Large intestine (tissue), 3 donors: ENCODE results near the gene IQSEC1. TPM values are rescaled to one million over a fixed set of nuclear protein-coding genes. Genes with fewer than 3 reads are reported as not detected.
"Not testable (repeated sequence)": the region's sequence is repeated elsewhere in the genome, so short reads cannot be mapped to it uniquely, and the experiment has no call there.

Source experiments
- DNase-seq, 2 donors: peaks; one replicate each; pipeline versions ENCODE4 v3.0.0 to v3.0.0-alpha.2; 2013
- H3K27ac ChIP-seq: one replicate; pipeline ENCODE4 v1.5.1; 2013; ENCODE audit warnings: low read length
- H3K27me3 ChIP-seq: 2 replicates; pipeline ENCODE4 v1.6.1; 2013; ENCODE audit warnings: low read length; ENCODE audit not compliant: control insufficient read depth, insufficient read depth
- H3K36me3 ChIP-seq: 2 replicates; pipeline ENCODE4 v1.6.1; 2013; ENCODE audit warnings: low read length; ENCODE audit not compliant: control insufficient read depth, insufficient read depth
- H3K4me1 ChIP-seq: one replicate; pipeline ENCODE4 v1.6.1; 2013; ENCODE audit warnings: low read length; ENCODE audit not compliant: control insufficient read depth, insufficient read depth
- H3K4me3 ChIP-seq: one replicate; pipeline ENCODE4 v1.5.1; 2013; ENCODE audit warnings: low read length
- H3K9me3 ChIP-seq: one replicate; pipeline ENCODE4 v1.6.1; 2013; ENCODE audit warnings: mild to moderate bottlenecking, low read depth, low read length, moderate library complexity; ENCODE audit not compliant: control insufficient read depth
- WGBS: methylation state at CpG from one replicate; pipeline ENCODE4 v1.1.5; 2013; ENCODE audit warnings: low lambda C conversion rate; ENCODE audit not compliant: insufficient coverage; 5-methylcytosine and 5-hydroxymethylcytosine counted together
- polyA plus RNA-seq: library from polyadenylated mRNA; unstranded; fragments of 120-200 nt; gene quantifications from one replicate; pipeline ENCODE4 v1.2.1, GENCODE V29; 2013

IQSEC1 gene
- polyA plus RNA-seq, 1 donor: 24.3 TPM

- WGBS: no CpG with 5 or more reads among the region's 4 CpGs
- Histone ChIP-seq H3K27ac (no peak overlapping the region), H3K4me1 (no peaks in the 10 kb centered on the region), H3K4me3 (no peak overlapping the region), H3K36me3 (no peaks in the 10 kb centered on the region), H3K9me3 (no peaks in the 10 kb centered on the region), H3K27me3 (peaks cover 13% of the 10 kb centered on the region)
- DNase-seq: no peak
Measured at GRCh38 chr3:12885583-12885930, 187.7 kb downstream of the IQSEC1 start.

- Histone ChIP-seq H3K27ac (no peak overlapping the region), H3K9me3 (no peaks in the 10 kb centered on the region)
- WGBS: 100% methylated on average over 1 of the region's 20 CpGs
Measured at GRCh38 chr3:12884790-12885582, 188.2 kb downstream of the IQSEC1 start.

DNA sequence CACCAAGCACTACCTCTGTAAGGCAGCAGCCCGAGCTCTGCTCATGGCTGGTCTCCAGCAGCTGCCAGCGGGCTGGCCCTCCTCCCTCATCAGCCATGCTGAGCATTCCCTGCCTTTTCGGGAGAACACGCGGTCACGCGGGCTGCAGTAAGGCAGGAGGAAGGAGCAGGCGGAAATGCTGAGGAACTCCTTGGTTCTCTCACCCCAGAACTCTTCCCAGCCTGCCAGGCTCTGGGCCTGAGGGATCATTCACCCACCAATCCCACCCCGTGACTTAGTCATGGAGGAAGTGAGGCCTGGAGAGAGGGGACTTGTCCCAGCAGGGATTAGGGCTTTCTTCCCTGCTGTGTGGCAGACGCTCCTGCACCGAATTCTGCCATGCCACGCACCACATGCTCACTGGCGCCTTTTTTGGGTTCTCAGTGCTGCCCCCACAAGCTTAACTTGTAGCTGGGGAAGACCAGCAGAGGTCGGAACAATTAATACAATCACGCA lies 189.0 kb downstream of the IQSEC1 start:
- peaks cover 11% of the 10 kb centered on the region for H3K27me3 ChIP-seq
- no peaks in the 10 kb centered on the region for H3K4me1 ChIP-seq
- H3K9me3 ChIP-seq: no peaks in the 10 kb centered on the region
- no peak overlapping the region for H3K27ac ChIP-seq
- WGBS: 90% methylated on average over 2 of the region's 15 CpGs
- DNase-seq: no peak
- no peak overlapping the region for H3K4me3 ChIP-seq
- H3K36me3 ChIP-seq: no peaks in the 10 kb centered on the region

More at GRCh38 chr3:12884790-12885582, 188.2 kb downstream of the IQSEC1 start:
- Histone ChIP-seq H3K36me3 (no peaks in the 10 kb centered on the region), H3K4me1 (no peaks in the 10 kb centered on the region), H3K27me3 (peaks cover 11% of the 10 kb centered on the region), H3K4me3 (no peak overlapping the region)
- DNase-seq: no peak

DNA sequence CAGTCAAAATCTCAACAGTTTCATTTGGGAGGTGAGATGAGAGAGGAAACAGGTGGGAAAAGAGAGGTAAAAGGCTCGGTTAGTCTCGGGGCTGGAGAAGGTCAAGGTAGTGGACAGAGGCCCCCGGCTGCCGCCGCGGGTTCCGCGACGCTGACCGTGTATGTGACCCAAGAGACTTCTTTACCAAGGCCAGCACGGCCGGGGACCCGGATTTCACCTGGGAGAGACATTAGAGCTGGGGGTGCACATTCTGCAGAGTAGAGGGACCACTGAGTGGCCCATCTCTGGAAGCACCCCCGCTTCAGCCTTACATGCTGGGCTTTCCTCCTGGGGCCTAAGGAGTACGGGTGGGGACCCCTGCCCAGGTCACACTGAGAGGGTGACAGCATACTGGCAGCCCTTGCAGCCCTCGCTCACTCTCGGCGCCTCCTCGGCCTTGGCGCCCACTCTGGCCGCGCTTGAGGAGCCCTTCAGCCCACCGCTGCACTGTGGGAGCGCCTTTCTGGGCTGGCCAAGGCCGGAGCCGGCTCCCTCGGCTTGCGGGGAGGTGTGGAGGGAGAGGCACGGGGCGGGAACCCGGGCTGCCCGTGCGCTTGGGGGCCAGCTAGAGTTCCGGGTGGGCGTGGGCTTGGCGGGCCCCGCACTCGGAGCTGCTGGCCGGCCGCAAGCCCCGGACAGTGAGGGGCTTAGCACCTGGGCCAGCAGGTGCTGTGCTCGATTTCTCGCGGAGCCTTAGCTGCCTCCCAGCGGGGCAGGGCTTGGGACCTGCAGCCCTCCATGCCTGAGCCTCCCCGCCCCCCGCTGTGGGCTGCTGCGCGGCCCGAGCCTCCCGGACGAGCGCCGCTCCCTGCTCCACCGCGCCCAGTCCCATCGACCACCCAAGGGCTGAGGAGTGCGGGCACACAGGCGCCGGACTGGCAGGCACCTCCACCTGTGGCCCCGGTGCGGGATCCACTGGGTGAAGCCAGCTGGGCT lies 190.6 kb downstream of the IQSEC1 start:
- Histone ChIP-seq H3K27me3 (peaks cover 11% of the 10 kb centered on the region), H3K27ac (no peak overlapping the region), H3K36me3 (no peaks in the 10 kb centered on the region), H3K4me3 (no peak overlapping the region), H3K9me3 (no peaks in the 10 kb centered on the region), H3K4me1 (no peaks in the 10 kb centered on the region)
- DNase-seq: no peak
- WGBS: no CpG with 5 or more reads among the region's 62 CpGs

- H3K4me3 ChIP-seq, H3K4me1 ChIP-seq, H3K36me3 ChIP-seq, DNase-seq, H3K27me3 ChIP-seq, H3K9me3 ChIP-seq, H3K27ac ChIP-seq: not testable (repeated sequence)
- no CpG with 5 or more reads among the region's 12 CpGs for WGBS
Measured at GRCh38 chr3:12881858-12882257, 191.4 kb downstream of the IQSEC1 start.

- H3K4me1 ChIP-seq: peaks cover 4% of the 10 kb centered on the region
- no peaks in the 10 kb centered on the region for H3K36me3 ChIP-seq
- no peaks in the 10 kb centered on the region for H3K27me3 ChIP-seq
- WGBS: no CpG with 5 or more reads among the region's 5 CpGs
- no peak for DNase-seq
- H3K4me3 ChIP-seq: no peak overlapping the region
- no peaks in the 10 kb centered on the region for H3K9me3 ChIP-seq
- H3K27ac ChIP-seq: no peak overlapping the region
Measured at GRCh38 chr3:12879191-12879815, 193.9 kb downstream of the IQSEC1 start.

- WGBS: no CpG with 5 or more reads among the region's 2 CpGs
- not testable (repeated sequence) for H3K9me3 ChIP-seq
Measured at GRCh38 chr3:12878758-12879157, 194.5 kb downstream of the IQSEC1 start.

DNA sequence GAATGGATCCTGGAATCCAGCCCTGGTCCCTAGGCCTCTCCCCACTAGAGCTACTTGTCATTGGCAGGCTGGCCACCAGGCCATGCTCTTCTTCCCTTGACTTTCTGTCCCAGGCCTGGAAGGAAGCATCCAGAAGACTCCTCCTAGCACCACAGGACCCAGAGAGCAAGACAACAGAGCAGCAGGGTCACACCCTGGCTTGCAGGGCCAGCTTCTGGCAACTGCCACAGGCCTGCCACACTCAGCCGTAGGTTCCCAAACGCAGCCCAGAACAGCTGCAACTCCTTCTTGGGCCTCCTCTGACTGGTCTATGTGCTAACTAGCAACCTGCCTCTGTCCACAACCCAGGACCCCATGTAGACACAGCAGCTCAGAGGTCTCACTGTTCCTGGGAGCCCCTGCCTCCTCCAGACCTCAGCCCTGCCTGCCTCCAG lies 195.1 kb downstream of the IQSEC1 start:
- WGBS: no CpG with 5 or more reads among the region's 2 CpGs

More at GRCh38 chr3:12878758-12879157, 194.5 kb downstream of the IQSEC1 start:
- H3K36me3 ChIP-seq, H3K27ac ChIP-seq, H3K4me3 ChIP-seq, H3K27me3 ChIP-seq, H3K4me1 ChIP-seq, DNase-seq: not testable (repeated sequence)

GRCh38 chr3:12877040-12877439 lies 196.2 kb downstream of the IQSEC1 start:
- Histone ChIP-seq H3K9me3 (no peaks in the 10 kb centered on the region), H3K27ac (no peak overlapping the region), H3K36me3 (no peaks in the 10 kb centered on the region), H3K27me3 (no peaks in the 10 kb centered on the region), H3K4me1 (peaks cover 4% of the 10 kb centered on the region), H3K4me3 (no peak overlapping the region)
- WGBS: 86% methylated on average over 3 of the region's 7 CpGs
- DNase-seq: no peak

More for the DNA sequence above, 195.1 kb downstream of the IQSEC1 start:
- peaks cover 4% of the 10 kb centered on the region for H3K4me1 ChIP-seq
- no peak overlapping the region for H3K27ac ChIP-seq
- no peaks in the 10 kb centered on the region for H3K27me3 ChIP-seq
- no peaks in the 10 kb centered on the region for H3K36me3 ChIP-seq
- H3K4me3 ChIP-seq: no peak overlapping the region
- H3K9me3 ChIP-seq: no peaks in the 10 kb centered on the region
- no peak for DNase-seq
